H1 (cell line): ENCODE measurements around the gene IMPDH1. TPM values are rescaled to one million over a fixed set of nuclear protein-coding genes. Genes with fewer than 3 reads are reported as not detected.

Experiments
- CTCF ChIA-PET: fragments of 300-600 bp; sonication (Branson Sonifier 250); formaldehyde crosslinking; loops from one replicate; lab custom pipeline; 2021; ENCODE audit not compliant: partially characterized antibody; lab: Charles Lee
- POLR2A ChIA-PET: fragments of 300-600 bp; sonication (Branson Sonifier 250); formaldehyde crosslinking; loops from one replicate; lab custom pipeline; 2021; ENCODE audit warnings: inconsistent platforms; ENCODE audit not compliant: partially characterized antibody; lab: Charles Lee
- DNase-seq, 2 experiments: peaks; one replicate each; pipeline versions ENCODE4 v3.0.0 to v3.0.0-alpha.2; 2010 to 2022; ENCODE audit warnings: low spot score in 2 of 2, low read depth in 1 of 2, mixed read lengths in 1 of 2
- FAIRE-seq: peaks from 2 replicates; lab custom pipeline; 2011; peaks lifted over from hg19 to GRCh38; lab: Jason Lieb, UNC
- H2AFZ ChIP-seq: 2 replicates; pipeline ENCODE4 v1.8.1; 2012; ENCODE audit warnings: low read length, inconsistent platforms
- H2AK5ac ChIP-seq: 2 replicates; pipeline ENCODE4 v1.6.1; 2013; ENCODE audit warnings: low read depth, low read length
- H2BK120ac ChIP-seq: replicated peaks from 2 replicates; pipeline ENCODE3; 2013; ENCODE audit warnings: low read depth, low read length, inconsistent platforms
- H2BK12ac ChIP-seq: 2 replicates; pipeline ENCODE4 v1.6.1; 2013; ENCODE audit warnings: low read depth, low read length
- H2BK15ac ChIP-seq: 2 replicates; pipeline ENCODE4 v1.6.1; 2013; ENCODE audit warnings: low read length
- H2BK20ac ChIP-seq: 2 replicates; pipeline ENCODE4 v1.6.1; 2013; ENCODE audit warnings: low read length
- H2BK5ac ChIP-seq: 2 replicates; pipeline ENCODE4 v1.6.1; 2013; ENCODE audit warnings: low read depth, low read length
- H3K14ac ChIP-seq: 2 replicates; pipeline ENCODE4 v1.6.1; 2013; ENCODE audit warnings: inconsistent platforms; ENCODE audit not compliant: insufficient read length
- H3K18ac ChIP-seq: 2 replicates; pipeline ENCODE4 v1.6.1; 2013; ENCODE audit warnings: low read length; ENCODE audit errors: extremely low read depth
- H3K23ac ChIP-seq: 2 replicates; pipeline ENCODE4 v1.6.1; 2013; ENCODE audit warnings: inconsistent platforms; ENCODE audit not compliant: insufficient read length
- H3K23me2 ChIP-seq: 2 replicates; pipeline ENCODE4 v1.6.1; 2013; ENCODE audit warnings: low read depth, low read length
- H3K27ac ChIP-seq: 2 replicates; pipeline ENCODE4 v1.6.1; 2011; ENCODE audit warnings: low read depth, low read length, inconsistent platforms
- H3K27me3 ChIP-seq, 4 experiments: replicated peaks in 1 of 4; 1 replicate in 1 of 4; 2 replicates in 3 of 4; pipeline versions ENCODE4 v1.6.1 to v1.8.1; 2011 to 2013; ENCODE audit warnings: low read length in 3 of 4, mild to moderate bottlenecking in 3 of 4, inconsistent platforms in 2 of 4, mixed read lengths in 2 of 4, moderate library complexity in 1 of 4; ENCODE audit not compliant: control insufficient read depth in 3 of 4, insufficient read depth in 3 of 4; ENCODE audit errors: extremely low read depth in 1 of 4
- H3K36me3 ChIP-seq, 4 experiments: 2 replicates each; pipeline versions ENCODE4 v1.6.1 to v1.8.1; 2011 to 2013; ENCODE audit warnings: mild to moderate bottlenecking in 4 of 4, low read length in 3 of 4, moderate library complexity in 2 of 4, control low read depth in 1 of 4, inconsistent platforms in 1 of 4; ENCODE audit not compliant: insufficient read depth in 4 of 4, control insufficient read depth in 2 of 4
- H3K4ac ChIP-seq: replicated peaks from 2 replicates; pipeline ENCODE3; 2013; ENCODE audit warnings: low read length, low read depth, mixed read lengths, inconsistent platforms; ENCODE audit not compliant: insufficient read length
- H3K4me1 ChIP-seq, 4 experiments: replicated peaks in 1 of 4; 1 replicate in 1 of 4; 2 replicates in 3 of 4; pipeline versions ENCODE4 v1.6.1 to v1.8.1; 2011 to 2013; ENCODE audit warnings: low read length in 3 of 4, inconsistent platforms in 2 of 4, mixed read lengths in 1 of 4; ENCODE audit not compliant: insufficient read depth in 4 of 4, control insufficient read depth in 3 of 4
- H3K4me2 ChIP-seq, 2 experiments: 2 replicates each; pipeline versions ENCODE4 v1.6.1 to v1.8.1; 2011 to 2013; ENCODE audit warnings: low read depth in 2 of 2, low read length in 2 of 2, control low read depth in 1 of 2, inconsistent platforms in 1 of 2, mild to moderate bottlenecking in 1 of 2; ENCODE audit not compliant: insufficient read depth in 1 of 2
- H3K4me3 ChIP-seq, 4 experiments: fragments of 200-600, 300-600 bp in 1 of 4; sonication (generic), shearing (Covaris generic), sonication (Bioruptor Twin) in 1 of 4; 2 replicates each; pipeline versions ENCODE4 v1.5.1 to v1.8.1; 2011 to 2016; ENCODE audit warnings: low read length in 4 of 4, low read depth in 3 of 4, control low read depth in 2 of 4, inconsistent platforms in 2 of 4, mild to moderate bottlenecking in 2 of 4, mixed read lengths in 1 of 4, moderate library complexity in 1 of 4; ENCODE audit not compliant: insufficient read depth in 2 of 4; ENCODE audit errors: extremely low read depth in 1 of 4
- H3K56ac ChIP-seq: replicated peaks from 2 replicates; pipeline ENCODE3; 2013; ENCODE audit warnings: low read depth, mild to moderate bottlenecking, mixed read lengths, low read length, inconsistent platforms; ENCODE audit not compliant: insufficient read length
- H3K79me1 ChIP-seq: 2 replicates; pipeline ENCODE4 v1.6.1; 2013; ENCODE audit warnings: low read depth, low read length, control low read depth
- H3K79me2 ChIP-seq, 2 experiments: 2 replicates each; pipeline versions ENCODE4 v1.6.1 to v1.8.1; 2012 to 2013; ENCODE audit warnings: low read length in 2 of 2, mild to moderate bottlenecking in 2 of 2, inconsistent platforms in 1 of 2; ENCODE audit not compliant: insufficient read depth in 2 of 2, control insufficient read depth in 1 of 2
- H3K9ac ChIP-seq, 4 experiments: replicated peaks in 1 of 4; 1 replicate in 1 of 4; 2 replicates in 3 of 4; pipeline versions ENCODE4 v1.6.1 to v1.8.1; 2011 to 2013; ENCODE audit warnings: low read depth in 3 of 4, low read length in 3 of 4, control low read depth in 2 of 4, mild to moderate bottlenecking in 2 of 4, moderate library complexity in 2 of 4, inconsistent platforms in 1 of 4; ENCODE audit errors: extremely low read depth in 1 of 4
- H3K9me3 ChIP-seq, 2 experiments: 2 replicates each; pipeline versions ENCODE4 v1.6.1 to v1.8.1; 2012 to 2013; ENCODE audit warnings: mild to moderate bottlenecking in 2 of 2, moderate library complexity in 2 of 2, control low read depth in 1 of 2, inconsistent platforms in 1 of 2, low read depth in 1 of 2, low read length in 1 of 2, mixed read lengths in 1 of 2; ENCODE audit not compliant: insufficient read depth in 2 of 2
- H4K20me1 ChIP-seq, 2 experiments: replicated peaks in 1 of 2; 2 replicates each; pipeline versions ENCODE3 to v1.8.1; 2011 to 2013; ENCODE audit warnings: inconsistent platforms in 2 of 2, low read length in 2 of 2, mild to moderate bottlenecking in 1 of 2; ENCODE audit not compliant: insufficient read depth in 2 of 2, control insufficient read depth in 1 of 2
- H4K5ac ChIP-seq: 2 replicates; pipeline ENCODE4 v1.6.1; 2013; ENCODE audit warnings: low read length, low read depth, mixed read lengths, inconsistent platforms; ENCODE audit not compliant: insufficient read length
- H4K8ac ChIP-seq: 2 replicates; pipeline ENCODE4 v1.8.0; 2013; ENCODE audit warnings: mild to moderate bottlenecking, moderate library complexity, low read length, inconsistent platforms; ENCODE audit not compliant: insufficient read depth; ENCODE audit errors: extremely low read depth
- H4K91ac ChIP-seq: replicated peaks from 2 replicates; pipeline ENCODE3; 2013; ENCODE audit warnings: low read length, mixed read lengths, inconsistent platforms; ENCODE audit not compliant: insufficient read length
- CBX5 ChIP-seq: fragments of 300-800, 300-1000 bp; sonication (generic); IDR thresholded peaks from 2 replicates; pipeline ENCODE4 v1.7.1; 2016; ENCODE audit warnings: antibody characterized with exemption, low read length, low read depth
- CTBP2 ChIP-seq: IDR thresholded peaks from 2 replicates; pipeline ENCODE4 v1.7.0; 2011; ENCODE audit warnings: borderline replicate concordance, mild to moderate bottlenecking, moderate library complexity, mixed read lengths, low read length; ENCODE audit not compliant: insufficient read depth, insufficient read length
- EZH2 ChIP-seq: fragments of 200-600 bp; sonication (generic); IDR thresholded peaks from 2 replicates; pipeline ENCODE4 v1.7.1; 2012; ENCODE audit warnings: low read depth, mild to moderate bottlenecking, moderate library complexity, low read length, inconsistent platforms; ENCODE audit not compliant: severe bottlenecking
- FOSL1 ChIP-seq: IDR thresholded peaks from 2 replicates; pipeline ENCODE4 v1.6.1; 2011; ENCODE audit warnings: mild to moderate bottlenecking, low read depth, low read length, moderate library complexity; ENCODE audit not compliant: insufficient read depth
- JUN ChIP-seq: IDR thresholded peaks from 2 replicates; pipeline ENCODE4 v1.6.1; 2011; ENCODE audit warnings: low read depth, mild to moderate bottlenecking, improper control_type of control experiment, low read length
- POLR2A ChIP-seq, 2 experiments: IDR thresholded peaks; 1 replicate in 1 of 2; 2 replicates in 1 of 2; pipeline ENCODE4 v1.6.1; 2011; ENCODE audit warnings: low read depth in 2 of 2, low read length in 2 of 2, mild to moderate bottlenecking in 2 of 2; ENCODE audit errors: control extremely low read depth in 1 of 2
- RXRA ChIP-seq: IDR thresholded peaks from 2 replicates; pipeline ENCODE4 v1.6.1; 2011; ENCODE audit warnings: low read depth, mild to moderate bottlenecking, low read length, moderate library complexity; ENCODE audit not compliant: insufficient read depth
- SIN3A ChIP-seq, 2 experiments: IDR thresholded peaks in 1 of 2; conservative IDR thresholded peaks in 1 of 2; 2 replicates each; pipeline ENCODE4 v1.6.1; 2011 to 2012; ENCODE audit warnings: low read length in 2 of 2, improper control_type of control experiment in 1 of 2, low read depth in 1 of 2, mild to moderate bottlenecking in 1 of 2
- SIX5 ChIP-seq: IDR thresholded peaks from 2 replicates; pipeline ENCODE4 v1.6.1; 2011; ENCODE audit warnings: mild to moderate bottlenecking, low read depth, low read length
- SRF ChIP-seq: IDR thresholded peaks from 2 replicates; pipeline ENCODE4 v1.6.1; 2011; ENCODE audit warnings: mild to moderate bottlenecking, low read depth, low read length, moderate library complexity
- TCF12 ChIP-seq: IDR thresholded peaks from 2 replicates; pipeline ENCODE4 v1.6.1; 2011; ENCODE audit warnings: low read depth, mild to moderate bottlenecking, low read length
- WGBS, 2 experiments: shearing (Covaris generic) in 1 of 2; methylation state at CpG; one replicate each; pipeline versions ENCODE4 v1.1.6 to v1.1.7; 2013 to 2015; ENCODE audit warnings: low lambda C conversion rate in 2 of 2, mixed read lengths in 2 of 2, inconsistent platforms in 1 of 2, low coverage in 1 of 2, missing lambda C conversion rate in 1 of 2; ENCODE audit not compliant: insufficient replicate concordance in 2 of 2, insufficient coverage in 1 of 2, insufficient read length in 1 of 2; ENCODE audit errors: extremely low coverage in 1 of 2, missing lambda C conversion rate in 1 of 2; 5-methylcytosine and 5-hydroxymethylcytosine counted together
- polyA plus RNA-seq, 7 experiments: library from polyadenylated mRNA; depleted of rRNA in 3 of 7; stranded (reverse) in 5 of 7; unstranded in 2 of 7; fragments of >200 nt in 5 of 7; fragments of 200-250 nt in 2 of 7; gene quantifications; 1 replicate in 5 of 7; 2 replicates in 1 of 7; 4 replicates in 1 of 7; pipeline versions ENCODE4 v1.2.1 to v1.2.3, GENCODE V29; 2011 to 2013; ENCODE audit warnings: missing spikeins in 2 of 7, mixed read lengths in 2 of 7
- total RNA-seq: library from RNA; stranded (reverse); fragmentation: NEBNext Ultra II Directional; extraction: Animal tissue kit (Norgen Biotek cat#: 25700); gene quantifications from 2 replicates; pipeline ENCODE4 v1.2.1, GENCODE V29; 2021
- TF ChIP-seq, protein P1 (sequence below): IDR thresholded peaks from 2 replicates; pipeline ENCODE4 v1.6.1; 2012; ENCODE audit warnings: inconsistent platforms
- TF ChIP-seq, protein P2 (sequence below): IDR thresholded peaks from 2 replicates; pipeline ENCODE4 v1.6.1; 2012; ENCODE audit warnings: inconsistent platforms

The IMPDH1 gene
- total and polyA plus RNA-seq, 2 of the 8 experiments (the other 6 are each of a cell fraction or from before 2014, with no cell fraction given), result 45.8 TPM

DNA sequence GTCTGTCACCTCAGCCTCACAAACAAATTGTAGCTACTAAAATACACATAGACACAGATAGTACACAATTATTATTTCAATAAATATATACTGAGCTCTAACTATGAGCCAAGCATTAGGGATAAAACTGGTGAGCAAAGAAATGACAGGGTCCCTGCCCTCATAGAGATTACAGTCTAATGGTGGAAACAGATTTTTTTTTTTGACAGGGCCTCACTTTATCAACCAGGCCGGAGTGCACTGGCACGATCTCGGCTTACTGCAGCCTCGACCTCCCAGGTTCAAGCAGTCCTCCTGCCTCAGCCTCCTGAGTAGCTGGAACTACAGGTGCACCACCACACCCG is 65.4 kb downstream of the IMPDH1 start:
- no peak overlapping the region for H4K91ac ChIP-seq
- H3K14ac ChIP-seq, result no peak overlapping the region
- no peaks in the 10 kb centered on the region for H3K9me3 ChIP-seq
- H4K20me1 ChIP-seq, result peaks cover 0 to 2% of the 10 kb centered on the region in 2 experiments
- peaks cover 4% of the 10 kb centered on the region; the same call in 1 of the 2 replicates for H3K23me2 ChIP-seq
- H3K79me2 ChIP-seq, result peaks cover 18 to 34% of the 10 kb centered on the region in 2 experiments
- no peak overlapping the region for H3K18ac ChIP-seq
- no peak overlapping the region for H2BK15ac ChIP-seq
- no peak overlapping the region for H2BK5ac ChIP-seq
- peaks cover 6% of the 10 kb centered on the region for H3K79me1 ChIP-seq
- peaks cover 0 to 5% (median 4%) of the 10 kb centered on the region in 4 experiments; a peak in 3 of 7 replicates for H3K4me1 ChIP-seq
- H2AFZ ChIP-seq, result peak overlapping the region; percentile 90; the same call in 1 of the 2 replicates
- POLR2A ChIA-PET, result interaction anchor here (0.7 to 1.6 kb wide), 11 partner anchors 11 to 528 kb away, joined by 3 to 7 read pairs (median 4); no protein-coding TSS in a partner anchor
- DNase-seq (no peak), FAIRE-seq (no peak)
- H4K5ac ChIP-seq, result no peak overlapping the region
- peaks cover 1 to 4% (median 3%) of the 10 kb centered on the region in 4 experiments; a peak in 4 of 8 replicates for H3K36me3 ChIP-seq
- H2BK120ac ChIP-seq, result no peak overlapping the region
- H3K27ac ChIP-seq, result no peak overlapping the region
- H2BK20ac ChIP-seq, result no peak overlapping the region
- 89% methylated on average over 5 of the region's 5 CpGs; no CpG with 5 or more reads in 1 of the 2 experiments for WGBS, 2 experiments
- H3K23ac ChIP-seq, result no peak overlapping the region
- H3K4me2 ChIP-seq, result no peak overlapping the region; a peak in 1 of 4 replicates
- no peak overlapping the region for H3K4ac ChIP-seq
- H3K56ac ChIP-seq, result no peak overlapping the region
- CTCF ChIA-PET, result interaction anchor here (0.6 to 13.6 kb wide), 10 partner anchors 11 to 130 kb away, joined by 3 to 345 read pairs (median 4); no protein-coding TSS in a partner anchor
- H3K27me3 ChIP-seq, result peaks cover 5 to 13% (median 8%) of the 10 kb centered on the region in 4 experiments; a peak in 6 of 7 replicates
- no peak overlapping the region for H4K8ac ChIP-seq
- no peak overlapping the region for H3K4me3 ChIP-seq
- no peak overlapping the region for H2BK12ac ChIP-seq
- no peak overlapping the region for H3K9ac ChIP-seq
- no peak overlapping the region for H2AK5ac ChIP-seq
- TF ChIP-seq SRF (no peak), TCF12 (no peak), SIN3A (conservative IDR thresholded peaks at IDR 0.05 in 1 of 2, IDR thresholded peaks at IDR 0.05 in 1 of 2; ENCODE audit: low read depth in 1 of 2, low read length in 2 of 2) (no peak), CBX5 (no peak), CTBP2 (no peak), RXRA (no peak), POLR2A (IDR thresholded peaks at IDR 0.05; ENCODE audit: control extremely low read depth in 1 of 2, low read depth in 2 of 2, low read length in 2 of 2) (no peak), SIX5 (no peak), EZH2 (no peak), JUN (no peak), FOSL1 (no peak)
- TF ChIP-seq, protein P1, sequence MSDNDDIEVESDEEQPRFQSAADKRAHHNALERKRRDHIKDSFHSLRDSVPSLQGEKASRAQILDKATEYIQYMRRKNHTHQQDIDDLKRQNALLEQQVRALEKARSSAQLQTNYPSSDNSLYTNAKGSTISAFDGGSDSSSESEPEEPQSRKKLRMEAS, result no peak
- TF ChIP-seq, protein P2, sequence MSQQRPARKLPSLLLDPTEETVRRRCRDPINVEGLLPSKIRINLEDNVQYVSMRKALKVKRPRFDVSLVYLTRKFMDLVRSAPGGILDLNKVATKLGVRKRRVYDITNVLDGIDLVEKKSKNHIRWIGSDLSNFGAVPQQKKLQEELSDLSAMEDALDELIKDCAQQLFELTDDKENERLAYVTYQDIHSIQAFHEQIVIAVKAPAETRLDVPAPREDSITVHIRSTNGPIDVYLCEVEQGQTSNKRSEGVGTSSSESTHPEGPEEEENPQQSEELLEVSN, result no peak
